ENCODE measurements around the gene IDH3G.

The IDH3G gene

GRCh38 chrX:153784325-153784967 lies 9.7 kb downstream of the IDH3G start:
- DNase-seq: no peak

- no peak for DNase-seq
Measured at GRCh38 chrX:153783378-153784013, 10.7 kb downstream of the IDH3G start.

GRCh38 chrX:153782871-153783270 lies 11.3 kb downstream of the IDH3G start:
- DNase-seq: no peak

GRCh38 chrX:153782313-153782712 lies 11.9 kb downstream of the IDH3G start:
- DNase-seq: peak; percentile 95

GRCh38 chrX:153781428-153782047 lies 12.6 kb downstream of the IDH3G start:
- peak; percentile 53 for DNase-seq

- DNase-seq: no peak
Measured at GRCh38 chrX:153780678-153781427, 13.3 kb downstream of the IDH3G start, which contains the start of gene SRPK3. SRPK3 (plus strand) TSS chrX:153781041; CDS start chrX:153781087, 46 bp downstream.

- DNase-seq: peak; percentile 26
Measured at GRCh38 chrX:153779891-153780677, 14.1 kb downstream of the IDH3G start.

- no peak for DNase-seq
Measured at GRCh38 chrX:153778684-153779101, 15.5 kb downstream of the IDH3G start.

GRCh38 chrX:153778181-153778580 lies 16.0 kb downstream of the IDH3G start:
- DNase-seq: no peak

GRCh38 chrX:153777261-153778090 lies 16.7 kb downstream of the IDH3G start:
- no peak for DNase-seq

- DNase-seq: no peak
Measured at GRCh38 chrX:153776611-153777045, 17.5 kb downstream of the IDH3G start.

- DNase-seq: no peak
Measured at GRCh38 chrX:153776120-153776599, 18.0 kb downstream of the IDH3G start.

- no peak for DNase-seq
Measured at GRCh38 chrX:153775293-153776119, 18.7 kb downstream of the IDH3G start.

GRCh38 chrX:153774576-153775292 lies 19.4 kb downstream of the IDH3G start:
- DNase-seq: no peak

- no peak for DNase-seq
Measured at GRCh38 chrX:153773741-153774575, 20.2 kb downstream of the IDH3G start.

- DNase-seq: no peak
Measured at GRCh38 chrX:153773218-153773611, 21.0 kb downstream of the IDH3G start.

- DNase-seq: no peak
Measured at GRCh38 chrX:153772316-153773217, 21.6 kb downstream of the IDH3G start.

Data from DMS153 (cell line).